Cardiac muscle cell (in vitro differentiated cells and primary cell): ENCODE data around the gene XXYLT1. TPM values are rescaled to one million over a fixed set of nuclear protein-coding genes. Genes with fewer than 3 reads are reported as not detected.

ENCODE experiments used
- DNase-seq, 2 donors: peaks; one replicate each; pipeline versions ENCODE4 v3.0.0 to v3.0.0-alpha.2; 2010 to 2017; ENCODE audit warnings: low read depth in 1 of 2, low spot score in 1 of 2
- H3K27ac ChIP-seq: fragments of 200-600 bp; sonication (generic); 2 replicates; pipeline ENCODE4 v1.5.1; 2016
- H3K27me3 ChIP-seq: fragments of 200-600 bp; sonication (generic); 2 replicates; pipeline ENCODE4 v1.6.0; 2016; ENCODE audit warnings: control low read depth
- H3K36me3 ChIP-seq: fragments of 200-600 bp; sonication (generic); 2 replicates; pipeline ENCODE4 v1.5.1; 2016; ENCODE audit warnings: control low read depth
- H3K4me1 ChIP-seq: fragments of 200-600 bp; sonication (generic); 2 replicates; pipeline ENCODE4 v1.8.1; 2017; ENCODE audit warnings: low read depth, mild to moderate bottlenecking, mixed run types
- H3K4me3 ChIP-seq: fragments of 200-600 bp; sonication (generic); 2 replicates; pipeline ENCODE4 v1.5.1; 2016; ENCODE audit warnings: mild to moderate bottlenecking
- H3K9me3 ChIP-seq: fragments of 200-600 bp; sonication (generic); 2 replicates; pipeline ENCODE4 v1.5.1; 2017; ENCODE audit warnings: low read depth, mild to moderate bottlenecking, control low read depth
- CTCF ChIP-seq: IDR thresholded peaks from 2 replicates; pipeline ENCODE4 v1.5.1; 2012; ENCODE audit warnings: low read depth, mild to moderate bottlenecking, low read length
- polyA plus RNA-seq: library from polyadenylated mRNA; unstranded; fragments of >200 nt; fragmentation: Nextera tagmentation; extraction: Ambion mirVana; gene quantifications from 2 replicates; pipeline ENCODE4 v1.2.1, GENCODE V29; 2016
- total RNA-seq: library from RNA; depleted of rRNA; stranded (reverse); fragments of >200 nt; gene quantifications from 2 replicates; pipeline ENCODE4 v1.2.3, GENCODE V29; 2016

XXYLT1 gene
- total and polyA plus RNA-seq, 2 experiments from 2014 or later, result 52.5 to 62.2 TPM

DNA sequence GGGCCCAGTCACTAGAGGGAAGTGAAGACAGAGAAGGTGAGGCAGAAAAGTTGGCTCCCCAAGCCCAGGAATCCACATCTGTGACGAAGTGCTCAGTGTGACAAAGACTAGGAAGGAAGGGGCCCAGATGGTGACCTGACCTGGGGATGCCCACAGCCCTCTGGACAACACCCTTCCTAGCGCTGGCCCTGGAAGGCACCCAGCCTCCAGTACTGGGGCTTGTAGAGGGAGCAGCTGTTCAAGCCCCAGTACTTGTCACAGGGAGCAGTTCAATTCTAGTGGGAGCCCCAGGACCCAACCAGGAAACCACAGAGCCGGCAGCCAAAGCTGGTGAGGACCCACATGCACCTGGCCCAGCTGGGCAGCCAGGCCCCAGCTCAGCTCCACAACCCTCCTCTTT, 190.8 kb downstream of the XXYLT1 start:
- Histone ChIP-seq H3K4me1 (peaks cover 9% of the 10 kb centered on the region), H3K9me3 (no peaks in the 10 kb centered on the region), H3K36me3 (no peaks in the 10 kb centered on the region), H3K27ac (no peak overlapping the region), H3K27me3 (no peaks in the 10 kb centered on the region), H3K4me3 (no peak overlapping the region)
- DNase-seq, result no peak
- TF ChIP-seq CTCF, result no peak

- Histone ChIP-seq H3K4me1 (peaks cover 9% of the 10 kb centered on the region), H3K27ac (no peak overlapping the region), H3K9me3 (no peaks in the 10 kb centered on the region), H3K4me3 (no peak overlapping the region), H3K36me3 (no peaks in the 10 kb centered on the region), H3K27me3 (no peaks in the 10 kb centered on the region)
- TF ChIP-seq CTCF, result no peak
- no peak for DNase-seq
These were observed 191.3 kb downstream of the XXYLT1 start for GRCh38 chr3:195079636-195080035.

DNA sequence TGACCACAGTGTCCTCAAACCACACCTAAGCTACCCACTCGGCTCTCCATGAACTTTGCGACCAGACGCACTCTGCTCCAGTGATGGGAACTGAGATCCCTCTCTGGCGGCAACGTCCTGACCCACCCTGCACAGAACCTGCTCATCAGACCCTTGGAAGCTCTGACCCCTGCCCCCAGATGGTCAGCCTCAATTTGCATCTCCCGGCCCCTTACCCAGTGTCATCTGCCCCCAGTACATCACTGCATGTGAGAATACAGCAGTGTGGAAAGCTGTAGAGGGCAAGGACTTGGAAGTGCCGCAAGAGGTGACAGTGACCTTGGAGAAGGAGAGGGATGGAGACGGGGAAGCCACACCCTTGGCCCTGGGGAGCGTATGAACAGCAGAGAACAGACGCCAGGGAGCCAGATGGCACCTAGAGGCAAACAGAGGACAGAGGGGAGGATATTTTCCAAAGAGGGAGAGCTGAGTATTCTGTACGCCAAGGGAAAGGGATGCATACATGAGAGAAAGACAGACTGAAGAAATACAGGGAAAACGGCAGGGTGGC, 192.0 kb downstream of the XXYLT1 start:
- no peak for TF ChIP-seq CTCF
- Histone ChIP-seq H3K27me3 (no peaks in the 10 kb centered on the region), H3K9me3 (no peaks in the 10 kb centered on the region), H3K4me3 (no peak overlapping the region), H3K4me1 (peaks cover 9% of the 10 kb centered on the region), H3K36me3 (no peaks in the 10 kb centered on the region), H3K27ac (no peak overlapping the region)
- DNase-seq, result no peak

GRCh38 chr3:195077611-195078540, 193.1 kb downstream of the XXYLT1 start:
- no peak for DNase-seq
- H3K4me1 ChIP-seq, result peaks cover 9% of the 10 kb centered on the region

More at GRCh38 chr3:195077611-195078540, 193.1 kb downstream of the XXYLT1 start:
- no peaks in the 10 kb centered on the region for H3K9me3 ChIP-seq
- no peaks in the 10 kb centered on the region for H3K36me3 ChIP-seq
- no peaks in the 10 kb centered on the region for H3K27me3 ChIP-seq
- H3K4me3 ChIP-seq, result no peak overlapping the region
- TF ChIP-seq CTCF, result no peak
- no peak overlapping the region for H3K27ac ChIP-seq
